ENCODE data around the gene ARL5A.

DNA sequence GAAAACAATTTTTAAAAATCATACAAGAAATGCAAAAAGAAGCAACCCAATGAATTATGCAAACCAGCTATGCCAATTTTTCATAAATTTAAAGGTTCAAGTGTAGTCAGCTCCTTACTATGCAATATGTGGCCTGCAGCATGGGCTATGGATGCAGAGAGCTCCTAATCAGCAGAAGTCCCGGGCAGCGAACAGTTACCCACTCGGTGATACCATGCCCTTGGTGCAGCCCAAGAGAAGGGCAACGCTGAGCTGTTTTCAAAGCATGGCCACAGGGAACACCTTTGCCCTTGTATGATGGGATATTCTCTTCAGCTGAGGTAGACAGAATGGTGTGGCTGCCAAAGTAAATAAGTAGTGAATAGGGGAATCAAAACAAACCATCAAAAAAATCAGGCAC, 17.3 kb upstream of the ARL5A start:
- TF ChIP-seq RARB (CRISPR knock-in tag; IDR thresholded peaks at IDR 0.05) (no peak), ZC3H11A (IDR thresholded peaks at IDR 0.05) (no peak), POLR2A (IDR thresholded peaks at IDR 0.05; ENCODE audit: low read length) (no peak), JUN (IDR thresholded peaks at IDR 0.05) (no peak), MYC (IDR thresholded peaks at IDR 0.05; ENCODE audit: borderline replicate concordance, low read length) (no peak), PHF8 (IDR thresholded peaks at IDR 0.05; ENCODE audit: borderline replicate concordance, low read depth) (no peak), RAD21 (conservative IDR thresholded peaks at IDR 0.05 in 1 of 2, IDR thresholded peaks at IDR 0.05 in 1 of 2) (no peak), BHLHE40 (IDR thresholded peaks at IDR 0.05; ENCODE audit: low read depth, low read length) (no peak), SMC3 (IDR thresholded peaks at IDR 0.05) (no peak), NPAS2 (CRISPR knock-in tag; IDR thresholded peaks at IDR 0.05; ENCODE audit: borderline replicate concordance) (no peak), EHMT2 (IDR thresholded peaks at IDR 0.05; ENCODE audit: low read depth) (no peak)
- TF ChIP-seq, protein P1, sequence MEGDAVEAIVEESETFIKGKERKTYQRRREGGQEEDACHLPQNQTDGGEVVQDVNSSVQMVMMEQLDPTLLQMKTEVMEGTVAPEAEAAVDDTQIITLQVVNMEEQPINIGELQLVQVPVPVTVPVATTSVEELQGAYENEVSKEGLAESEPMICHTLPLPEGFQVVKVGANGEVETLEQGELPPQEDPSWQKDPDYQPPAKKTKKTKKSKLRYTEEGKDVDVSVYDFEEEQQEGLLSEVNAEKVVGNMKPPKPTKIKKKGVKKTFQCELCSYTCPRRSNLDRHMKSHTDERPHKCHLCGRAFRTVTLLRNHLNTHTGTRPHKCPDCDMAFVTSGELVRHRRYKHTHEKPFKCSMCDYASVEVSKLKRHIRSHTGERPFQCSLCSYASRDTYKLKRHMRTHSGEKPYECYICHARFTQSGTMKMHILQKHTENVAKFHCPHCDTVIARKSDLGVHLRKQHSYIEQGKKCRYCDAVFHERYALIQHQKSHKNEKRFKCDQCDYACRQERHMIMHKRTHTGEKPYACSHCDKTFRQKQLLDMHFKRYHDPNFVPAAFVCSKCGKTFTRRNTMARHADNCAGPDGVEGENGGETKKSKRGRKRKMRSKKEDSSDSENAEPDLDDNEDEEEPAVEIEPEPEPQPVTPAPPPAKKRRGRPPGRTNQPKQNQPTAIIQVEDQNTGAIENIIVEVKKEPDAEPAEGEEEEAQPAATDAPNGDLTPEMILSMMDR (IDR thresholded peaks at IDR 0.05): no peak
- TF ChIP-seq, protein P2, sequence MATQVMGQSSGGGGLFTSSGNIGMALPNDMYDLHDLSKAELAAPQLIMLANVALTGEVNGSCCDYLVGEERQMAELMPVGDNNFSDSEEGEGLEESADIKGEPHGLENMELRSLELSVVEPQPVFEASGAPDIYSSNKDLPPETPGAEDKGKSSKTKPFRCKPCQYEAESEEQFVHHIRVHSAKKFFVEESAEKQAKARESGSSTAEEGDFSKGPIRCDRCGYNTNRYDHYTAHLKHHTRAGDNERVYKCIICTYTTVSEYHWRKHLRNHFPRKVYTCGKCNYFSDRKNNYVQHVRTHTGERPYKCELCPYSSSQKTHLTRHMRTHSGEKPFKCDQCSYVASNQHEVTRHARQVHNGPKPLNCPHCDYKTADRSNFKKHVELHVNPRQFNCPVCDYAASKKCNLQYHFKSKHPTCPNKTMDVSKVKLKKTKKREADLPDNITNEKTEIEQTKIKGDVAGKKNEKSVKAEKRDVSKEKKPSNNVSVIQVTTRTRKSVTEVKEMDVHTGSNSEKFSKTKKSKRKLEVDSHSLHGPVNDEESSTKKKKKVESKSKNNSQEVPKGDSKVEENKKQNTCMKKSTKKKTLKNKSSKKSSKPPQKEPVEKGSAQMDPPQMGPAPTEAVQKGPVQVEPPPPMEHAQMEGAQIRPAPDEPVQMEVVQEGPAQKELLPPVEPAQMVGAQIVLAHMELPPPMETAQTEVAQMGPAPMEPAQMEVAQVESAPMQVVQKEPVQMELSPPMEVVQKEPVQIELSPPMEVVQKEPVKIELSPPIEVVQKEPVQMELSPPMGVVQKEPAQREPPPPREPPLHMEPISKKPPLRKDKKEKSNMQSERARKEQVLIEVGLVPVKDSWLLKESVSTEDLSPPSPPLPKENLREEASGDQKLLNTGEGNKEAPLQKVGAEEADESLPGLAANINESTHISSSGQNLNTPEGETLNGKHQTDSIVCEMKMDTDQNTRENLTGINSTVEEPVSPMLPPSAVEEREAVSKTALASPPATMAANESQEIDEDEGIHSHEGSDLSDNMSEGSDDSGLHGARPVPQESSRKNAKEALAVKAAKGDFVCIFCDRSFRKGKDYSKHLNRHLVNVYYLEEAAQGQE (IDR thresholded peaks at IDR 0.05): no peak
- TF ChIP-seq, protein P3, sequence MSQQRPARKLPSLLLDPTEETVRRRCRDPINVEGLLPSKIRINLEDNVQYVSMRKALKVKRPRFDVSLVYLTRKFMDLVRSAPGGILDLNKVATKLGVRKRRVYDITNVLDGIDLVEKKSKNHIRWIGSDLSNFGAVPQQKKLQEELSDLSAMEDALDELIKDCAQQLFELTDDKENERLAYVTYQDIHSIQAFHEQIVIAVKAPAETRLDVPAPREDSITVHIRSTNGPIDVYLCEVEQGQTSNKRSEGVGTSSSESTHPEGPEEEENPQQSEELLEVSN (IDR thresholded peaks at IDR 0.05; ENCODE audit: borderline replicate concordance, low read depth): no peak

All from A549 (cell line).